Measurements from ENCODE around the gene ANKRD33B. TPM values are rescaled to one million over a fixed set of nuclear protein-coding genes. Genes with fewer than 3 reads are reported as not detected.

ANKRD33B gene
- total and polyA plus RNA-seq, 2 donors = 4.4 to 4.7 TPM

DNA sequence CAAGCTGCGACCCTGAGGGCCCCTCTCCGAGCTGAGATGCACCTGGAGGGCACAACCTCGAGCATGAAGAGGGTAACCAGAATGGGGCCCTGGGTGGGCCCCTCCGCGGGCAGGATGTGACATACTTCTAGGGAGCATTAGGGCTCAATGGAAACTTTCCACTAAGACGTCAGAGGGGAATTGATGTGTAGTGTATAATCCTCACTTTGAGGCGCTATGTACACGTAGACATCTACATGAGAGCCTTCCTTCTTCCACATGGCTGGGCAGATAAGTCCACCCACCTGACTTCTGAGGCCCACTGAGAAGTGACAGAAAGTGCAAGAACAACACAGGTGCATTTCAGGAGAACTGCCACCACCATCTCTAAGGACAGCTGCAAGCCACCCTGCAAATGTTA, 136.1 kb downstream of the ANKRD33B start:
- Histone ChIP-seq H3K27ac (ENCODE audit: low read depth) (no peak overlapping the region), H3K4me3 (ENCODE audit: low read depth, low read length) (no peak overlapping the region), H3K36me3 (ENCODE audit: insufficient read depth) (no peaks in the 10 kb centered on the region), H3K4me1 (ENCODE audit: insufficient read depth) (peaks cover 1% of the 10 kb centered on the region)
- no peak for DNase-seq (ENCODE audit: extremely low spot score)
- WGBS = 75% methylated on average over 8 of the region's 8 CpGs

GRCh38 chr5:10700516-10700915, 136.6 kb downstream of the ANKRD33B start:
- no peaks in the 10 kb centered on the region for H3K36me3 ChIP-seq (ENCODE audit: insufficient read depth)
- no peak for DNase-seq (ENCODE audit: extremely low spot score)
- WGBS = 97% methylated on average over 7 of the region's 7 CpGs
- H3K4me1 ChIP-seq (ENCODE audit: insufficient read depth) = peaks cover 1% of the 10 kb centered on the region
- no peak overlapping the region for H3K27ac ChIP-seq (ENCODE audit: low read depth)
- no peak overlapping the region for H3K4me3 ChIP-seq (ENCODE audit: low read depth, low read length)

DNA sequence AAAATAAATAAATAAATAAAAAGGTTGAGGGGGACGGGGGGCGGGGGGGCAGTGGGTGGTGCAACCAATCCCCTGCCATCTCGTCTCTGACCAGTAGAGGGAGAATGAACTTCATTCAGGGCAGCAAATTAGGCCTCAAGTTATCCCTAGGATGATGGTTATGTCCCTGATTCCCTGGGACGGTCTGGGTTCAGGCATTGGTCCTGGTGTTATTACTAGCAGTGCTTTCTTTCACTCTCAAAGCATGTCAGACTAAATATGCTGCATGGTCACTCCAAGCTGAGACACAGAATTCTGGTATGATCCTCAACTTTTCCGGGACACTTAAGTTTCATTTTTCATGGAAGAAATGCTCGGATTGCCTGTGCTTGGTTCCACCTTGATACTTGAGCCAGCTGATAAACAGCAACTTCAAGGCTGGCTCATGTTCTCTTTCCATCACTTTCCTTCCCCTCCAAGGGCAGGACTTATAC, 137.7 kb downstream of the ANKRD33B start:
- no peaks in the 10 kb centered on the region for H3K36me3 ChIP-seq (ENCODE audit: insufficient read depth)
- 33% methylated on average over 6 of the region's 6 CpGs for WGBS
- no peak for DNase-seq (ENCODE audit: extremely low spot score)
- H3K27ac ChIP-seq (ENCODE audit: low read depth) = peak overlapping the region; percentile 44
- H3K4me1 ChIP-seq (ENCODE audit: insufficient read depth) = peaks cover 1% of the 10 kb centered on the region
- no peak overlapping the region for H3K4me3 ChIP-seq (ENCODE audit: low read depth, low read length)

GRCh38 chr5:10702040-10702629, 138.3 kb downstream of the ANKRD33B start:
- WGBS = 72% methylated on average over 9 of the region's 9 CpGs

GRCh38 chr5:10702911-10703491, 139.1 kb downstream of the ANKRD33B start:
- H3K27ac ChIP-seq (ENCODE audit: low read depth) = no peak overlapping the region
- no peaks in the 10 kb centered on the region for H3K36me3 ChIP-seq (ENCODE audit: insufficient read depth)
- no peak overlapping the region for H3K4me3 ChIP-seq (ENCODE audit: low read depth, low read length)
- 51% methylated on average over 7 of the region's 7 CpGs for WGBS
- H3K4me1 ChIP-seq (ENCODE audit: insufficient read depth) = peaks cover 1% of the 10 kb centered on the region
- DNase-seq (ENCODE audit: extremely low spot score) = no peak

More at GRCh38 chr5:10702040-10702629, 138.3 kb downstream of the ANKRD33B start:
- Histone ChIP-seq H3K4me3 (ENCODE audit: low read depth, low read length) (no peak overlapping the region), H3K36me3 (ENCODE audit: insufficient read depth) (no peaks in the 10 kb centered on the region), H3K4me1 (ENCODE audit: insufficient read depth) (peaks cover 1% of the 10 kb centered on the region), H3K27ac (ENCODE audit: low read depth) (peak overlapping the region; percentile 44)
- DNase-seq (ENCODE audit: extremely low spot score) = no peak

DNA sequence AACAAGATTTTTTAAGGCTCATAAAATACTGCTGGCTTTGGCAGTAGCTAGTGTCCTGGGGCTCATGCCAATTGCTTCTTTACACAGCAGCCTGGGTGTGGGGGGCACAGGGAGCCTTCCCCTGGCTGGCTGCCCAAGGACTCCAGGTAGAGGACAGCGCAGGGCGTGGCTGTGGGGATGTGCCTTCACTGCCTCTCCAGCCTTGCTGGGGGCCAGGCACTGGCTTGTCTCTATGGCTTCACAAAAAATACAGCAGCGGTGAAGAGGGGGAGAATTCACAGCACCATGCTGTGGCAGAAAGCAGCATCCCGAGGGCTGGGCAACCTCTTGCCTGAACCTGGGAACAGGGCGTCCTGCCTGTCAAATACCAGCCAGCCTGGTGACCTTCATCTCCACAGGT, 139.8 kb downstream of the ANKRD33B start:
- H3K36me3 ChIP-seq (ENCODE audit: insufficient read depth) = no peaks in the 10 kb centered on the region
- peak overlapping the region; percentile 11 for H3K27ac ChIP-seq (ENCODE audit: low read depth)
- no peak overlapping the region for H3K4me3 ChIP-seq (ENCODE audit: low read depth, low read length)
- H3K4me1 ChIP-seq (ENCODE audit: insufficient read depth) = peaks cover 1% of the 10 kb centered on the region
- DNase-seq (ENCODE audit: extremely low spot score) = no peak
- WGBS = 83% methylated on average over 5 of the region's 5 CpGs

GRCh38 chr5:10704949-10705621, 141.2 kb downstream of the ANKRD33B start:
- H3K27ac ChIP-seq (ENCODE audit: low read depth) = peak overlapping the region; percentile 14
- H3K4me3 ChIP-seq (ENCODE audit: low read depth, low read length) = no peak overlapping the region
- 74% methylated on average over 10 of the region's 10 CpGs for WGBS
- no peak for DNase-seq (ENCODE audit: extremely low spot score)
- H3K36me3 ChIP-seq (ENCODE audit: insufficient read depth) = no peaks in the 10 kb centered on the region
- H3K4me1 ChIP-seq (ENCODE audit: insufficient read depth) = peaks cover 1% of the 10 kb centered on the region

DNA sequence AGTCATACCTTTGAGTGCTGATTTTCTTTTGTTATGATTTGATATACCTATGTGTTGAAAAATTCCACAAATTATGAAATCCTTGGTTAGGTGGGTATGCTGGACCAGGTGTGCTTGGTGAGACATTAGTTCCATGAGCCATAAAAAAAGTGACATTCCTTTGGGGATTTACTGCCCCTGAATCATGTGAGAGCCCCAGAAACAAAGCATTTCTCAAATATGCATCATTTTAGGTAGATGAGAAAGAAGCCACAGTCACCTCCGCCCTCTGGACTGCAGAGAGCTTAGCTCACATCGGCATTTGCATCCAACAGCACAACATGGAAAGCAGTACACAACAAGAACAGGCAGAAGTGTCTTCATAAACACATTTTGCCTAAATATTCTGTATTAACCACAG, 141.9 kb downstream of the ANKRD33B start:
- Histone ChIP-seq H3K27ac (ENCODE audit: low read depth) (no peak overlapping the region), H3K36me3 (ENCODE audit: insufficient read depth) (no peaks in the 10 kb centered on the region), H3K4me3 (ENCODE audit: low read depth, low read length) (no peak overlapping the region), H3K4me1 (ENCODE audit: insufficient read depth) (peaks cover 1% of the 10 kb centered on the region)
- DNase-seq (ENCODE audit: extremely low spot score) = no peak
- 88% methylated on average over 2 of the region's 2 CpGs for WGBS

- Histone ChIP-seq H3K4me1 (ENCODE audit: insufficient read depth) (peaks cover 1% of the 10 kb centered on the region), H3K27ac (ENCODE audit: low read depth) (no peak overlapping the region), H3K36me3 (ENCODE audit: insufficient read depth) (no peaks in the 10 kb centered on the region), H3K4me3 (ENCODE audit: low read depth, low read length) (no peak overlapping the region)
- DNase-seq (ENCODE audit: extremely low spot score) = no peak
- WGBS = 90% methylated on average over 4 of the region's 4 CpGs
These were observed 142.5 kb downstream of the ANKRD33B start for GRCh38 chr5:10706326-10706725.

Small RNA genes lying within 50 kb of the gene (small RNA-seq; reads per million reads assigned to genes)
- gene AC012629.4 = not detected
- gene AC112200.1 = not detected

Other genes with a start within 250 kb of the ANKRD33B start
- gene MARCHF6, start 210.4 kb upstream of the ANKRD33B start, total RNA-seq = 165 TPM
- gene MARCHF6, start 210.4 kb upstream of the ANKRD33B start, polyA plus RNA-seq = 39.0 TPM
- 0.26 TPM for gene ROPN1L, start 122.2 kb upstream of the ANKRD33B start, total RNA-seq
- 0.72 TPM for gene ROPN1L, start 122.2 kb upstream of the ANKRD33B start, polyA plus RNA-seq
- gene DAP, start 197.2 kb downstream of the ANKRD33B start, total RNA-seq = 56.8 TPM
- gene DAP, start 197.2 kb downstream of the ANKRD33B start, polyA plus RNA-seq = 57.5 TPM